ENCODE measurements around the gene NELL1.

GRCh38 chr11:21567645-21568290 lies 898.4 kb downstream of the NELL1 start:
- TF ChIP-seq CTCF (IDR thresholded peaks at IDR 0.05 in 4 of 5, conservative IDR thresholded peaks at IDR 0.05 in 1 of 5) (no peak), POLR2A (IDR thresholded peaks at IDR 0.05) (no peak)
